ENCODE measurements around the gene TM6SF1.
"Not testable (repeated sequence)": the region's sequence is repeated elsewhere in the genome, so short reads cannot be mapped to it uniquely, and the experiment has no call there.

DNA sequence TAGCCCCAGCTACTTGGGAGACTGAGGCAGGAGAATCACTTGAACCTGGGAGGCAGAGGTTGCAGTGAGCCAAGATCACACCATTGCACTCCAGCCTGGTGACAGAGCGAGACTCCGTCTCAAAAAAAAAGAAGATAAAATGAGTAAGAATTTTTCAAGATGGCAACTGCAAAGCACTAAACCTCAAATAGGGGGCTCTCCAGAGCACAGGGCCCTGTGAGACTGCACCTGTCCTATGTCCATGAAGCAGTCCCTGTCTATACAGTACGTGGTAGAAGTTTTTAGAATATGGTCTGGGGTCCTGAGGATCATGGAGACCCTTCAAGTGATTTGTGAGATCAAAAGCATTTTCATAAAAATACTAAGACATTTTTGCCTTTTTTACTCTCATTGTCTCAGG is 22.0 kb upstream of the TM6SF1 start:
- TF ChIP-seq POLR2A (IDR thresholded peaks at IDR 0.05): not testable (repeated sequence)
- TF ChIP-seq, protein P1, sequence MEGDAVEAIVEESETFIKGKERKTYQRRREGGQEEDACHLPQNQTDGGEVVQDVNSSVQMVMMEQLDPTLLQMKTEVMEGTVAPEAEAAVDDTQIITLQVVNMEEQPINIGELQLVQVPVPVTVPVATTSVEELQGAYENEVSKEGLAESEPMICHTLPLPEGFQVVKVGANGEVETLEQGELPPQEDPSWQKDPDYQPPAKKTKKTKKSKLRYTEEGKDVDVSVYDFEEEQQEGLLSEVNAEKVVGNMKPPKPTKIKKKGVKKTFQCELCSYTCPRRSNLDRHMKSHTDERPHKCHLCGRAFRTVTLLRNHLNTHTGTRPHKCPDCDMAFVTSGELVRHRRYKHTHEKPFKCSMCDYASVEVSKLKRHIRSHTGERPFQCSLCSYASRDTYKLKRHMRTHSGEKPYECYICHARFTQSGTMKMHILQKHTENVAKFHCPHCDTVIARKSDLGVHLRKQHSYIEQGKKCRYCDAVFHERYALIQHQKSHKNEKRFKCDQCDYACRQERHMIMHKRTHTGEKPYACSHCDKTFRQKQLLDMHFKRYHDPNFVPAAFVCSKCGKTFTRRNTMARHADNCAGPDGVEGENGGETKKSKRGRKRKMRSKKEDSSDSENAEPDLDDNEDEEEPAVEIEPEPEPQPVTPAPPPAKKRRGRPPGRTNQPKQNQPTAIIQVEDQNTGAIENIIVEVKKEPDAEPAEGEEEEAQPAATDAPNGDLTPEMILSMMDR (IDR thresholded peaks at IDR 0.05): not testable (repeated sequence)

All from thyroid gland (tissue), 4 donors.